Stomach smooth muscle (tissue), 2 donors: ENCODE measurements around the gene AHNAK.

Source experiments
- H3K27ac ChIP-seq: one replicate; pipeline ENCODE4 v1.7.0; 2013; ENCODE audit warnings: mild to moderate bottlenecking, low read length, inconsistent platforms
- H3K27me3 ChIP-seq, 2 donors: one replicate each; pipeline ENCODE4 v1.7.0; 2013; ENCODE audit warnings: low read length in 2 of 2; ENCODE audit not compliant: insufficient read depth in 2 of 2, control insufficient read depth in 1 of 2
- H3K36me3 ChIP-seq, 2 donors: one replicate each; pipeline ENCODE4 v1.7.0; 2013; ENCODE audit warnings: low read length in 2 of 2; ENCODE audit not compliant: control insufficient read depth in 2 of 2, insufficient read depth in 2 of 2
- H3K4me1 ChIP-seq: one replicate; pipeline ENCODE4 v1.7.0; 2013; ENCODE audit warnings: low read length; ENCODE audit not compliant: control insufficient read depth, insufficient read depth
- H3K4me3 ChIP-seq, 2 donors: one replicate each; pipeline ENCODE4 v1.7.0; 2013; ENCODE audit warnings: low read length in 2 of 2
- H3K9ac ChIP-seq, 2 donors: one replicate each; pipeline ENCODE4 v1.7.0; 2013; ENCODE audit warnings: low read length in 2 of 2, mild to moderate bottlenecking in 1 of 2
- H3K9me3 ChIP-seq, 2 donors: one replicate each; pipeline ENCODE4 v1.7.0; 2013; ENCODE audit warnings: low read length in 2 of 2; ENCODE audit not compliant: control insufficient read depth in 2 of 2
- donor health status: healthy.
- donor health status: Pancreatic carcinoma.

The AHNAK gene

DNA sequence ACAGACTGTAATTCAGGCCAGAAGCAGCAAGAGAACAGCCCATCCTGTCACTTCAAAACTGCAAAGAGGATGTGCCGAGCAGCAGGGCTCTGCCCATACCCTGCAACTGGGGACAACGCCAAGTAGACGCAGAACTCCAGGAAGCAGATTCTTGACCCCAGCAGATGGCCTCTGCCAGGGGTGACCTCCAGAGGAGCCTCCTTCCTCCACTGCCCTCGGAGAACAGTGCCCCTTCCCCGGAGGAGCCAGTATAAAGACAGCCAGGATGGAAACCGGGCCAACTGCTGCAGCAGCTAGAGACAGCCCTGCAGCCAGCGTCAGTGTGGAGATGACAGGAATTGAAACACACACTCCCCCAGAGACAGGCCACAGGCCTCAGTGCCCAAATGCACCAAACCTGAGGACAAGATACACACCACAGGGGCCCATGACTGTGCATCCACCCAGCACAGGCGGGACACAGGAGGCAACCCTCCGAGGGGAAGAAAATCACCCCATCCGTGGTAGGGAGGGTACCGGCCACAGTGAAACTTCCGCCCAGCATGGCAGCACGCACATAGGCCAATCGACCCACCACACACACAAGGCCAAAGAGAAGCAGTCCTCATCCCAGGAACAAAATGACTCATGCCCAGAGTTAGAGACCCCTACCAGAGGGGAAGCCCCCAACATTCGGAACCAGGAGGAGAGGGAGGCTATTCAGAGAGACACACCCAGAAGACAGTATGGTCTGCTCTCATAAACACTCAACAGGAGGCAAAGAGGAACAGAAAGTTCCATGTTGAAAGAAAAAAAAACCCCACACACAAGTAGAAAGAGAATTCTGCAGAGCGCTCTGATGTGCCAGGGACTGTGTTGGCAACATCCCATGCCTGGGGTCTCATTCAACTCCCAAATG lies 5.6 kb downstream of the AHNAK start:
- Histone ChIP-seq H3K9me3 (no peaks in the 10 kb centered on the region), H3K9ac (peak overlapping the region; percentile 36 to 88), H3K27me3 (no peaks in the 10 kb centered on the region), H3K4me1 (peaks cover 81% of the 10 kb centered on the region), H3K4me3 (peak overlapping the region; percentile 64 to 95), H3K36me3 (peaks cover 3 to 6% of the 10 kb centered on the region in 2 donors), H3K27ac (peak overlapping the region; percentile 94)

DNA sequence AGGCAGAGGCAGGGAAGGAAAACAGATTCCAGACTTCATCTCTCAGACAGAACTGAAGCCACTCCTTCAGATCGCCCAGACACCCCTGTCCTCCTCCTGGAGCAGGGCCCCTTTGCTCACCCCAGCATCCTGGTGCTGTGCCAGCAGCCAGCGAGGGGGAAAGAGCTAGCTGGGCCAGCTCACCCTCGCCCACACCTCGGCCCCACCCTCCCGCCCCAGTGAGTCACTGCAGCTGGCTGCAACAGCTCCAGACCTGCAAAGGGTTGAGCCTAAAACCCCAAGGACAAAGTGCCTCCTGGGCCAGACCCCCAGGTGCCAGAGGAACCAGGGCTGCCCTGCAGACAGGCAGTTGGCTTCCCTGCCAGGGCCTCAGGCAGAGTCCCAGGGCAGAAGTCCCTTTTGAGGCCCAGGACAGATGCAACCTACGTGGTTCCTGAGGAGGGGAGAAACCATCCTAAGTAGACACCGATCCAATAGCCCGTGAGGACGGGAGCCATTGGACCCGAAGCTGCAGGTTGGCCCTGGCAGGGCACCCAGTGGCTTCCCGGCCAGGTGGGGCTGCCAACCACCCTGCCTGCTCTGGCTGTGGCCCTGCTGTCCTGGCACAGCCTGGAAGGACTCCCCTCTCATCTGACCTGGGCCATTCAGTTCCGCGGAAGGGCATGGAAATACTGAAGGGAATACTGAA lies 7.2 kb downstream of the AHNAK start:
- Histone ChIP-seq H3K27ac (peak overlapping the region; percentile 94), H3K9me3 (no peaks in the 10 kb centered on the region), H3K27me3 (no peaks in the 10 kb centered on the region), H3K4me1 (peaks cover 90% of the 10 kb centered on the region), H3K4me3 (peak overlapping the region; percentile 62 to 95), H3K9ac (peak overlapping the region; percentile 40 to 51), H3K36me3 (peaks cover 17 to 21% of the 10 kb centered on the region in 2 donors)

DNA sequence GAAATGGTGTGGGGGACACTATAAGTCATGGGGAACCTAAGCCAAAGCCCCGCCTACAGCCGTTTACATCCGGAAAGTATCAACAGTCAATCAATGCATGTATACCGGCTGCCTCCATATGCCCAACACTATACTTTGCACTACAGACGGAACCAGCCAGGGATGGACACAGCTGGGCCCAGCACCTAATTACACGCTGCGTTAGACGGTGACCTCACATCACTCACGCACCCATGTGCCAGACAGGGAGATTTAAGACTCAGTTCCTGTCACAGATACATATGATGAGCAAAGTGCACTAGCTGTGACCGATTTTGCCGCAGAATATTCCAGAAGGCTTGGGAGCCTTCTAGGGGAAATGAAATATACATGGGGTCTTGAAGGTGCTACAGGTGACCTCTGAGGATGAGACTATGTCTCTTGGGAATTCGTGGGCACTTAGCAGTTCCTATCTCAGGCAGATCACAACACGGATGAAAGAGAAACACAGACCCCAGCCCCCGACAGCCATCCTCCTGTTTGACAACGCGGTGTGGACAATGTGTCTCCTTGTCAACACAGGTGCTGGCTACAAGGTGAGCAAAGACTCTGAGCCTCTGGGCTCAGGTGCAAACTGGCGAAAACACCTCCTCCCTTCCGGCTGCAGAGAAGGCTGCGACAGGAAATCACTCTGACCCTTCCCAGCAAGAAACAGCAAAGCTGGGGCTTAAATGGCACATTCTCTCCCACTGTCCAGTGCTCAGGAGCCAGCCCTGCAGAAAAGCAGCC lies 8.0 kb downstream of the AHNAK start:
- Histone ChIP-seq H3K4me1 (peaks cover 84% of the 10 kb centered on the region), H3K36me3 (peaks cover 25 to 28% of the 10 kb centered on the region in 2 donors), H3K4me3 (peak overlapping the region; percentile 53 to 95), H3K27me3 (no peaks in the 10 kb centered on the region), H3K9ac (peak overlapping the region; percentile 29 to 39), H3K9me3 (no peaks in the 10 kb centered on the region), H3K27ac (peak overlapping the region; percentile 66)

DNA sequence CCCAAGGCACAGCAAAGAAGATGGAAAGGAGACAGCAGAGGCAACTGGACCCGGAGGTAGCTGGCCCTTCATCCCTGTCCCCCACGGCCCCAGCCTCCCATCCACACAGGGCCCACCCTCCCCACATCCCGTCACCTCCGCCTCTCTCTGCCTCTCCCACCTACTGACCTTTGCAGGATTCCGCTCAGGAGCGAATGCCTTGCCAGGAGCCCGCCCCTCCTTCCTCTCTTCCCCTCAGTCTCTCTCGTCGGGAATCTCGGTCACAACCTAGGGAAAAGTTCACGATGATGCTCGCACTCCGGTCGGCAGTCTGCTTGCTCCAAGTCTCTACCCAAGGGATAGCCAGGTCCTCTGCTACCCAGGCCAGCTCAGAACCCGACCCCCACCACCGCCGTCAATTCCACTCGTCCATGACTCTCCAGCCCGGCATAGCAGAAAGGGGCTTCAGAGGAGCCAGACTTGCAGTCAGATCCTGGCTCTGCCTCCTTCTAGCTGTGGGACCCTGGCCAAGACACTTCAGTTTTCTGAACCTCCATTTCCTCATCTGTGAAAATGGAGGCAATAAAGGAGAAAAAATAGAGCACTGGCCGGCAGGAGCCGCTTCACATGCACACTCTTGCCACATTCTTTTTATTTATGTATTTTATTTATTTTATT lies 10.2 kb downstream of the AHNAK start:
- no peaks in the 10 kb centered on the region for H3K9me3 ChIP-seq
- peak overlapping the region in 1 of 2 donors; percentile 54 for H3K4me3 ChIP-seq
- H3K36me3 ChIP-seq = peaks cover 45 to 47% of the 10 kb centered on the region in 2 donors
- no peak overlapping the region for H3K9ac ChIP-seq
- H3K27ac ChIP-seq = peak overlapping the region; percentile 41
- H3K4me1 ChIP-seq = peaks cover 70% of the 10 kb centered on the region
- no peaks in the 10 kb centered on the region for H3K27me3 ChIP-seq

DNA sequence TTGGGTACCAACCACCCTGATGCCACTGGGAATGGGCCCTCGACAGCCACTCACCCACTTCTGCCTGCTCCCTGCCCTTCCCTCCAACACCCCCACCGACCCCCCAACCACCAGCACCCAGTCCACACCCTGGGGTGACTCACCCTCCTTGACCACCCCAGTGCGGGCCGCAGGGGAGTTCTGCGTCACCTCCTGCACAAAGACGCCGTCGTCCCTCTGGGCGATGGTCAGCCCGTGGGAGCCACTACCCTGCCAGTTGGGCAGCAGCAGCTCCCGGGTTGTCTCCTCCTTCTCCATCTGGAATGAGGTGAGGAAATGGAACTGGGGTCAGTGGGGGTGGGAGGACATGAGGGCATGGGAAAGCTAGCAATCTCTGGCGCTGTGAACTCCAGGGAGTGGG lies 10.8 kb downstream of the AHNAK start:
- H3K9ac ChIP-seq = no peak overlapping the region
- H3K36me3 ChIP-seq = peaks cover 51 to 53% of the 10 kb centered on the region in 2 donors
- H3K4me1 ChIP-seq = peaks cover 64% of the 10 kb centered on the region
- no peaks in the 10 kb centered on the region for H3K27me3 ChIP-seq
- peak overlapping the region; percentile 41 for H3K27ac ChIP-seq
- peak overlapping the region in 1 of 2 donors; percentile 54 for H3K4me3 ChIP-seq
- no peaks in the 10 kb centered on the region for H3K9me3 ChIP-seq

DNA sequence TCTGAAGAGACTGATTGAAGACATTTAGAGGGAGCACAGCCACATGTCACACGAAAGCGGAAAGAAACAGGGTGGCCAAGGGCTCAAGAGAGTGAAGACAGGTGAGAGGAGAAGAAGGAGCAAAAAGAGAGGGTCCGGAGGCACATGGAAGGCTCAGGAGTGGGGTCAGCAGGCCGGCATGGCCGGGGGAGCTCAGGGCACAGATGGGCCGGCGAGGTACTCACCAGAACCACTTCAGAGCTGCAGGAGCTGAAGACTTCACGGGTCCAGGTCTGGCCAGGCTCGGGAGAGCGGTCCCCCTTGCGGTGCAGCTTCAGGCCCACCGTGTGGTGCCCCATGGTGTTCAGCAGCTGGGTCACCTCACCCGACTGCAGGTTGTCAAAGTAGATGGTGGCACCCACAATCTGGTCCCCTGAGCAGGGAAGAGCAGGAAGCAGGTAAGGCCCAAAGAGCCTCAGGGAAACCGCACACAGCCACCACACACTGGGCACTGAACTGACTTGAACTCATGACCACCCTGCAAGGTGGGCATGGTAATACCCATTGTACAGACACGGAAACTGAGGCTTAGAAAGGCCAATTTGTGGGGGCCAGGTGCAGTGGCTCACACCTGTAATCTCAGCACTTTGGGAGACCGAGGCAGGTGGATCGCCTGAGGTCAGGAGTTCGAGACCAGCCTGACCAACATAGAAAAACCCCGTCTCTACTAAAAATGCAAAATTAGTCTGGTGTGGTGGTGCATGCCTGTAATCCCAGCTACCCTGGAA lies 11.6 kb downstream of the AHNAK start:
- Histone ChIP-seq H3K4me3 (no peak overlapping the region), H3K27ac (no peak overlapping the region), H3K36me3 (peaks cover 59% of the 10 kb centered on the region in 2 donors), H3K4me1 (peaks cover 62% of the 10 kb centered on the region), H3K9me3 (no peaks in the 10 kb centered on the region), H3K27me3 (no peaks in the 10 kb centered on the region), H3K9ac (no peak overlapping the region)

DNA sequence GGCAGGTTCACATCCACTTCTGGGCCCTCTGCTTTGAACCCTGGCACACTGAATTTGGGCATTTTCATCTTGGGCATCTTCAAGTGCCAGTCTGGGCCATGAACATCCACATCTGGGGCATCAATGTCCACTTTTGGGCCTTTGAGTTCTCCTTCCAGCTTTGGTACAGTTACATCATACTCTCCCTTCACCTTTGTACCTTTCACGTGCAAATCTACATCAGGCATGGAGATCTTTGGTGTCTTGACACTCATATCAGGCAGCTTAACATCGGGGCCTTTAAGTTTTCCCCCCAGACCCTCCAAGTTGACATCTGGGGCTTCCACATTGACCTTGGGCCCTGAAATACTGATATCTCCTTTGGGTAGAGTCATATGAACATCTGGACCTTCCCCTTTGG lies 14.5 kb downstream of the AHNAK start:
- Histone ChIP-seq H3K9me3 (no peaks in the 10 kb centered on the region), H3K27ac (no peak overlapping the region), H3K9ac (no peak overlapping the region), H3K27me3 (no peaks in the 10 kb centered on the region), H3K4me3 (no peak overlapping the region), H3K36me3 (peaks cover 78 to 80% of the 10 kb centered on the region in 2 donors), H3K4me1 (peaks cover 37% of the 10 kb centered on the region)

DNA sequence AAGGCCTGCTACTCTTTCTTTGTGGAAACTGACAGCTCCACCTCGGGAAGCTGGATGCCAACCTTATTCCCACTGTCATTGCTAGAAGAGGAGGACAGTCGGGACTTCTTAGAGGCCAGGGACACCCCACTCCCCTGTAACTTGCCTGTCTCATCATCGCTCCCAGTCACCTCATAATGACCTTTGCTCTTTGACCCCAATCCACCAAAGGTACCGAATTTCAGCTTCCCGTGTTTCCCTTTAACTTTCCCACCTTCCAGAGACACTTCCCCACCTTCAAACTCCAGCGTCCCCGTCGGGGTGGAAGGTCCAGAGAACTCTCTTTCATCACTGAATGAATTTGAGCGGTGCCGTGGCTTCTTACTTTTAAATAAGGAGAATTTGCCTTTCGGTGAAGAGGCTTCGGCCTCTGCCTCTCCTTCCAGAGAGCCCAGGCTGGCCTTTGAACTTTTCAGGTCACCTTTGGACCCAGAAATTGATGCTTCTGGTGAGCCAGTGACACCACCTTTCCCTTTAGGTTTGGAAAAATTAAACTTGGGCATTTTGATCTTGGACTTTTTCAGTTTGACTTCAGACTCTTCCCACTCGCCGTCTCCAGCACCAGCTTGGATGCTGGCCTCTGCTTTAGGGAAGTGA lies 29.8 kb downstream of the AHNAK start:
- Histone ChIP-seq H3K4me3 (no peak overlapping the region), H3K9me3 (no peaks in the 10 kb centered on the region), H3K27me3 (no peaks in the 10 kb centered on the region), H3K36me3 (peaks cover 42 to 55% of the 10 kb centered on the region in 2 donors), H3K4me1 (peaks cover 8% of the 10 kb centered on the region), H3K27ac (peak overlapping the region; percentile 24), H3K9ac (no peak overlapping the region)

DNA sequence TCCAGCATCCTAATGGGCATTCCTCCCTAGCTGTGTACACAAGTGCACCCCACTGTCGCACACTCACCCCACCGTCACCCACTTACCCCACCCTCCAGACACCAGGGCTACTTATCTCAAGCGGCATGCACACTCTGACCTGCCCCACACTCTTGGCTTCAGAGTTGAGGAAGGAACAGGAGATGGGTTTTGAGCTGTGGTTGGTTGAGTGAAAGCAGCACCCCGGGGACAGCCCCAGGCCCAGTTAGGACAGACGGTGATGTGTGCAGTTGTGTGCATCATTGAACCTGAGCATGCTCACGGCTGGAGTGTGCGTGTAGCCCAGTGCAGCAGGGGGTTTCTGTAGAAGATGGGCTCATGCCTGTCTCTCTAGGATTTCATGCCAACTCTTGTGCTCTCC lies 32.5 kb downstream of the AHNAK start:
- no peaks in the 10 kb centered on the region for H3K9me3 ChIP-seq
- no peak overlapping the region for H3K27ac ChIP-seq
- peaks cover 12% of the 10 kb centered on the region for H3K4me1 ChIP-seq
- H3K4me3 ChIP-seq = no peak overlapping the region
- H3K27me3 ChIP-seq = no peaks in the 10 kb centered on the region
- peaks cover 24 to 36% of the 10 kb centered on the region in 2 donors for H3K36me3 ChIP-seq
- no peak overlapping the region for H3K9ac ChIP-seq
